Thymus (tissue), 11 donors: Measurements from ENCODE around the gene CCDC201. TPM values are rescaled to one million over a fixed set of nuclear protein-coding genes. Genes with fewer than 3 reads are reported as not detected.
"Not testable (repeated sequence)": the region's sequence is repeated elsewhere in the genome, so short reads cannot be mapped to it uniquely, and the experiment has no call there.

Experiments
- DNase-seq, 9 donors: peaks; one replicate each; pipeline ENCODE4 v3.0.0-alpha.2; 2013; ENCODE audit warnings: low spot score in 9 of 9, low read depth in 6 of 9, missing footprints in 1 of 9
- H3K27ac ChIP-seq, 2 donors: one replicate each; pipeline ENCODE4 v1.5.1; 2013; ENCODE audit warnings: control low read depth in 1 of 2, low read depth in 1 of 2, low read length in 1 of 2, mild to moderate bottlenecking in 1 of 2, moderate library complexity in 1 of 2
- H3K27me3 ChIP-seq, 2 donors: one replicate each; pipeline ENCODE4 v1.5.1; 2013; ENCODE audit warnings: low read length in 1 of 2; ENCODE audit not compliant: control insufficient read depth in 2 of 2, insufficient read depth in 1 of 2
- H3K36me3 ChIP-seq, 2 donors: one replicate each; pipeline ENCODE4 v1.5.1; 2013; ENCODE audit warnings: low read length in 1 of 2, mild to moderate bottlenecking in 1 of 2, moderate library complexity in 1 of 2; ENCODE audit not compliant: control insufficient read depth in 2 of 2, insufficient read depth in 2 of 2
- H3K4me1 ChIP-seq, 2 donors: one replicate each; pipeline ENCODE4 v1.5.1; 2013; ENCODE audit warnings: low read length in 2 of 2; ENCODE audit not compliant: control insufficient read depth in 2 of 2, insufficient read depth in 2 of 2
- H3K4me3 ChIP-seq, 2 donors: one replicate each; pipeline ENCODE4 v1.5.1; 2013; ENCODE audit warnings: low read length in 2 of 2, control low read depth in 1 of 2, mild to moderate bottlenecking in 1 of 2
- H3K9me3 ChIP-seq, 2 donors: one replicate each; pipeline ENCODE4 v1.5.1; 2013; ENCODE audit warnings: low read length in 1 of 2, mild to moderate bottlenecking in 1 of 2; ENCODE audit not compliant: control insufficient read depth in 2 of 2, insufficient read depth in 1 of 2
- WGBS: extraction: QIAGEN DNeasy Blood & Tissue Kit; methylation state at CpG from one replicate; pipeline ENCODE4 v1.1.7; 2013; 5-methylcytosine and 5-hydroxymethylcytosine counted together
- polyA plus RNA-seq: library from polyadenylated mRNA; stranded (reverse); fragments of 200-250 nt; gene quantifications from one replicate; pipeline ENCODE4 v1.2.3, GENCODE V29; 2013
- total RNA-seq: library from RNA; stranded (reverse); fragments of 120-200 nt; gene quantifications from one replicate; pipeline ENCODE4 v1.2.4, GENCODE V29; 2013
- donor health status: healthy.

The CCDC201 gene
- total and polyA plus RNA-seq, 2 donors, result under 0.01 to 0.09 TPM

GRCh38 chr7:45867471-45867870, 5.4 kb downstream of the CCDC201 start:
- Histone ChIP-seq H3K4me3 (no peak overlapping the region), H3K9me3 (no peaks in the 10 kb centered on the region), H3K27ac (no peak overlapping the region), H3K27me3 (no peaks in the 10 kb centered on the region), H3K36me3 (no peaks in the 10 kb centered on the region), H3K4me1 (no peaks in the 10 kb centered on the region)
- DNase-seq, result no peak
- 92% methylated on average over 2 of the region's 2 CpGs for WGBS

- Histone ChIP-seq H3K9me3 (no peaks in the 10 kb centered on the region), H3K27me3 (no peaks in the 10 kb centered on the region), H3K4me1 (no peaks in the 10 kb centered on the region), H3K27ac (no peak overlapping the region), H3K4me3 (no peak overlapping the region), H3K36me3 (no peaks in the 10 kb centered on the region)
- no peak for DNase-seq
- 89% methylated on average over 13 of the region's 13 CpGs for WGBS
Measured at GRCh38 chr7:45865594-45866410, 7.1 kb downstream of the CCDC201 start.

DNA sequence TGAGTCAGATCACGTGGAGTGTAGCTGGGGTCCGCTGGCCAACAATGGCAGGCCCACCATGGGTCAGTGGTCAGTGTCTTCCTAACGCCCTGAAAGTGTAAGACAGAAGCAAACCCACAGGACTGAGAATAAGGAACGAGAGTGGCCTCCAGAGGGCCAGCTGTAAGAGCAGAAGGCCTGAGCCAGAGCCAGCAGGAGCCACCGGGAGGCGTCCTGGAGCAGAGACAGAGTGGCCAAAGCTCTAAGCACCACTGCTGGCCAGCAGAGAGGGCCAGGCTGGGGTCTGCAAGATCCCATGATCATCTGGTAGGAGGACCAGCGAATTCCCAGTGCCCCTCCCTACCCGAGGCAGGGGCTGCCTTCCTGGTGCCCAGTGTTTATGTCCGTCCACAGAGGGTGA, 9.2 kb downstream of the CCDC201 start:
- H3K36me3 ChIP-seq, result no peaks in the 10 kb centered on the region
- H3K9me3 ChIP-seq, result no peaks in the 10 kb centered on the region
- H3K27me3 ChIP-seq, result no peaks in the 10 kb centered on the region
- no peak overlapping the region for H3K27ac ChIP-seq
- no peaks in the 10 kb centered on the region for H3K4me1 ChIP-seq
- WGBS, result 82% methylated on average over 9 of the region's 9 CpGs
- no peak for DNase-seq
- H3K4me3 ChIP-seq, result no peak overlapping the region

- H3K4me1 ChIP-seq, H3K4me3 ChIP-seq, H3K9me3 ChIP-seq, H3K36me3 ChIP-seq, H3K27ac ChIP-seq, DNase-seq, H3K27me3 ChIP-seq: not testable (repeated sequence)
- 96% methylated on average over 4 of the region's 4 CpGs for WGBS
Measured at GRCh38 chr7:45856888-45857287, 16.0 kb downstream of the CCDC201 start.

GRCh38 chr7:45855680-45856079, 17.2 kb downstream of the CCDC201 start:
- DNase-seq, H3K9me3 ChIP-seq, H3K4me1 ChIP-seq, H3K27me3 ChIP-seq, H3K36me3 ChIP-seq, H3K27ac ChIP-seq, H3K4me3 ChIP-seq: not testable (repeated sequence)
- 40% methylated on average over 3 of the region's 3 CpGs for WGBS

DNA sequence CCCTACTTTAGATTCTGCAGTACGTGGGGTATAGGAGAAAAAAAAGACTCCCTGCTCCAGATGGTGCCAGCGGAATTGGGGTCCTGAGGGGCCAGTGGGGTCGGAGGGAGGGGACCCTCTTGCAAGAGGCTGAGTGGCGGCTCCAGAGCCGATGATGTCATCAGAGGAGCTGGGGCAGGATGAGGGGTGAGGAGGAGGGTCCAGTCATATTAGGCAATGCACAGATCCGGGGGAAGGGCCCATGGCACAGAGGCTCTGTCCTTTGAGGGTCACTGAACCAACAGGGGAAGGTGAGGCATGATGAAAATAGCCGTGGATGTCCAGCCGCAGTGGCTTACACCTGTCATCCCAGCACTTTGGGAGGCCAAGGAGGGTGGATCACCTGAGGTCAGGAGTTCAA, 19.4 kb downstream of the CCDC201 start:
- not testable (repeated sequence) for H3K4me1 ChIP-seq, H3K4me3 ChIP-seq, H3K27me3 ChIP-seq, H3K36me3 ChIP-seq, H3K27ac ChIP-seq, H3K9me3 ChIP-seq, DNase-seq
- 91% methylated on average over 8 of the region's 8 CpGs for WGBS

DNA sequence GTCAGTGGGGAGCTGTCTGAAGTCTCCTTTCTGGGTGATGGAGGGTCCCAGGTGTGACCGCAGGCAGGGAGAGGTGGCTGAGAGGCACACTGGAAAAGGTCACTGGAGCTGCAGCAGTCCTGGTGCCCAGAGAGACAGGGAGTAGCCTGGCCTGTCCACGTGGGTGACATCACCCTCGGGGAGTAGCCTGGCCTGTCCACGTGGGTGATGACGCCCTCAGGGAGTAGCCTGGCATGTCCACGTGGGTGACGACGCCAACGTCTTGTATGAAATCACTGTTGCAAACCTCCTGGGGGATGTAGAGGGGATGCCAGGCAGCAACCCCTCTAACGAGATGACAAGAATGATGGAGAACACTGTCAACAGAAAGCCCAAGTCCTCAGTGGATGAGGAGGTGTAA, 19.9 kb downstream of the CCDC201 start:
- WGBS, result 92% methylated on average over 10 of the region's 10 CpGs
- not testable (repeated sequence) for H3K27me3 ChIP-seq, DNase-seq, H3K4me1 ChIP-seq, H3K36me3 ChIP-seq, H3K4me3 ChIP-seq, H3K9me3 ChIP-seq, H3K27ac ChIP-seq

DNA sequence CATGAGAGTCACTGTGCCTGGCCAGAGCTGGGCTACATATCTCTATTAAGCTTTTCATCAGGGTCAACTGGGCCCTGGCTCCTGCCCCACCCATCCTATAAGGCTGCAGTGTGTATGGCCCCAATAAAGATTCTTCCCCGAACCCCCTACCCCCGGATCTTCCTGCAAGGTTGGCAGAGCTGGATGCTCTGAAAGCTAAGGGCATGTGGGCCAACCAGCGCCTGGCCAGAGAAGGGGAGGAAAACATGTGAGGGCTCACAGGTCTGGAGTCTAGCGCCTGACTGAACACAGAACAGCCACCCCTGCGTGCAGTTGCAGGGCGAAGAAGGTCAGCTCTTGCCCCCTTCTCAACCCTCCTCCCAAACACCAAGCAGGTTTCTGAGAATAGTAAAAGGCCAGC, 24.1 kb downstream of the CCDC201 start:
- WGBS, result 91% methylated on average over 6 of the region's 6 CpGs
- not testable (repeated sequence) for H3K27me3 ChIP-seq, H3K36me3 ChIP-seq, H3K27ac ChIP-seq, H3K4me3 ChIP-seq, H3K9me3 ChIP-seq, DNase-seq, H3K4me1 ChIP-seq

DNA sequence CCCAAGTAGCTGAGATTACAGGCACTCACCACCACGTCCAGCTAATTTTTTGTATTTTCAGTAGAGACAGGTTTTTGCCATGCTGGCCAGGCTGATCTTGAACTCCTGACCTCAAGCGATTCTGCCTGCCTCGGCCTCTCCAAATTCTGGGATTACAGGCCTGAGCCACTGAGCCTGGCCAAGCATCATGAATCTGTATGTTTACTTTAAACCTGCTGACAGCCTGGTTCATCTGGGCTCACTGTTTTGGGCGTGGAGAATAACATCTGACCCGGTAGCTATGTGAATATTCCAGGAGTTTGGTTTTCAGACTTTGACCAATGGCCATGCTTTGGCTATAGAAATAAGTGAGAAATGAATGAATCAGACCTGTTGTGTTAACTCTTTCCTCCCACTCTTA, 26.3 kb downstream of the CCDC201 start:
- not testable (repeated sequence) for H3K27me3 ChIP-seq, H3K9me3 ChIP-seq, H3K36me3 ChIP-seq, DNase-seq, H3K4me1 ChIP-seq, H3K4me3 ChIP-seq, H3K27ac ChIP-seq
- 80% methylated on average over 5 of the region's 5 CpGs for WGBS
